A549 treated with Hydrocortisone at 1 μM for 4 hours (cell line): ENCODE measurements around the gene C2CD2L. TPM values are rescaled to one million over a fixed set of nuclear protein-coding genes. Genes with fewer than 3 reads are reported as not detected.

Source experiments
- total RNA-seq: library from RNA; stranded (reverse); fragments of 200-300 nt; extraction: Qiagen RNA extraction; gene quantifications from 5 replicates; pipeline ENCODE4 v1.2.3, GENCODE V29; 2022

The C2CD2L gene
- 4.8 to 6.5 TPM (median 5.2 TPM) in 5 replicates for total RNA-seq

GRCh38 chr11:119106564-119107537 lies at the start of gene C2CD2L:
C2CD2L (plus strand) TSS chr11:119107344; CDS start chr11:119107742, 398 bp downstream.

GRCh38 chr11:119067371-119068222 lies 39.5 kb upstream of the C2CD2L start, which contains the start of gene VPS11:
VPS11 (plus strand) TSS chr11:119067818; CDS start chr11:119067824, 6 bp downstream.

GRCh38 chr11:119084663-119085436 lies 22.3 kb upstream of the C2CD2L start, which contains the start of gene HMBS:
HMBS (plus strand) TSS chr11:119084881; CDS start chr11:119085034, 153 bp downstream.

GRCh38 chr11:119101759-119102423 lies 5.3 kb upstream of the C2CD2L start, which contains the start of gene DPAGT1:
DPAGT1 (minus strand) TSS chr11:119101853; CDS start chr11:119101655, 198 bp downstream.

GRCh38 chr11:119121008-119121810 lies 14.1 kb downstream of the C2CD2L start, which contains the start of gene HINFP:
HINFP (plus strand) TSS chr11:119121580; CDS start chr11:119126945, 5,365 bp downstream.

GRCh38 chr11:119149018-119149785 lies 42.1 kb downstream of the C2CD2L start, which contains the start of gene ABCG4:
ABCG4 (plus strand) TSS chr11:119149052; CDS start chr11:119149966, 914 bp downstream.

Other genes with a start within 250 kb of the C2CD2L start
- 0.05 to 0.24 TPM (median 0.17 TPM) in 5 replicates for gene CXCR5, start 223.5 kb upstream of the C2CD2L start, total RNA-seq
- gene BCL9L, start 181.4 kb upstream of the C2CD2L start, total RNA-seq = 165 to 204 TPM (median 178 TPM) in 5 replicates
- gene UPK2, start 151.0 kb upstream of the C2CD2L start, total RNA-seq = 0.55 to 1.2 TPM (median 1.1 TPM) in 5 replicates
- not detected in 5 replicates for gene FOXR1, start 135.6 kb upstream of the C2CD2L start, total RNA-seq
- gene CENATAC, start 109.2 kb upstream of the C2CD2L start, total RNA-seq = 11.1 to 16.4 TPM (median 11.9 TPM) in 5 replicates
- gene RPS25, start 89.0 kb upstream of the C2CD2L start, total RNA-seq = 798 to 951 TPM (median 825 TPM) in 5 replicates
- gene TRAPPC4, start 88.6 kb upstream of the C2CD2L start, total RNA-seq = 56.3 to 65.9 TPM (median 58.0 TPM) in 5 replicates
- 11.3 to 11.9 TPM (median 11.6 TPM) in 5 replicates for gene SLC37A4, start 76.5 kb upstream of the C2CD2L start, total RNA-seq
- gene HYOU1, start 50.1 kb upstream of the C2CD2L start, total RNA-seq = 44.3 to 48.8 TPM (median 45.3 TPM) in 5 replicates
- 12.3 to 13.6 TPM (median 12.5 TPM) in 5 replicates for gene VPS11, start 39.5 kb upstream of the C2CD2L start, total RNA-seq
- 43.9 to 48.8 TPM (median 45.8 TPM) in 5 replicates for gene HMBS, start 22.5 kb upstream of the C2CD2L start, total RNA-seq
- 31.5 to 39.9 TPM (median 37.0 TPM) in 5 replicates for gene DPAGT1, start 5.5 kb upstream of the C2CD2L start, total RNA-seq
- 8.6 to 11.7 TPM (median 9.3 TPM) in 5 replicates for gene HINFP, start 14.2 kb downstream of the C2CD2L start, total RNA-seq
- gene ABCG4, start 41.7 kb downstream of the C2CD2L start, total RNA-seq = 0.26 to 0.40 TPM (median 0.33 TPM) in 5 replicates
- 9.7 to 12.0 TPM (median 10.7 TPM) in 5 replicates for gene NLRX1, start 61.4 kb downstream of the C2CD2L start, total RNA-seq
- 0.15 to 0.30 TPM (median 0.23 TPM) in 4 of 5 replicates, not detected in the other for gene NHERF4, start 78.1 kb downstream of the C2CD2L start, total RNA-seq
- gene CBL, start 99.0 kb downstream of the C2CD2L start, total RNA-seq = 5.7 to 10.7 TPM (median 7.9 TPM) in 5 replicates
- gene MCAM, start 209.8 kb downstream of the C2CD2L start, total RNA-seq = 10.6 to 14.2 TPM (median 11.4 TPM) in 5 replicates
- 32.7 to 38.7 TPM (median 34.8 TPM) in 5 replicates for gene RNF26, start 227.2 kb downstream of the C2CD2L start, total RNA-seq
- gene C1QTNF5, start 233.5 kb downstream of the C2CD2L start, total RNA-seq = not detected in 5 replicates
- gene MFRP, start 239.4 kb downstream of the C2CD2L start, total RNA-seq = not detected in 5 replicates